Epithelial cell of esophagus (primary cell): Measurements from ENCODE around the gene DPP6.

Experiments
- DNase-seq: peaks from one replicate; pipeline ENCODE4 v3.0.0; 2010; ENCODE audit warnings: low read depth
- H3K4me3 ChIP-seq: 2 replicates; pipeline ENCODE4 v1.5.1; 2011; ENCODE audit warnings: mild to moderate bottlenecking, low read length, control low read depth
- TF ChIP-seq, protein P1 (sequence below): IDR thresholded peaks from 2 replicates; pipeline ENCODE4 v1.5.1; 2011; ENCODE audit warnings: low read depth, mild to moderate bottlenecking, low read length, control low read depth, inconsistent platforms; ENCODE audit not compliant: insufficient read depth; ENCODE audit errors: missing control alignments

DPP6 gene

DNA sequence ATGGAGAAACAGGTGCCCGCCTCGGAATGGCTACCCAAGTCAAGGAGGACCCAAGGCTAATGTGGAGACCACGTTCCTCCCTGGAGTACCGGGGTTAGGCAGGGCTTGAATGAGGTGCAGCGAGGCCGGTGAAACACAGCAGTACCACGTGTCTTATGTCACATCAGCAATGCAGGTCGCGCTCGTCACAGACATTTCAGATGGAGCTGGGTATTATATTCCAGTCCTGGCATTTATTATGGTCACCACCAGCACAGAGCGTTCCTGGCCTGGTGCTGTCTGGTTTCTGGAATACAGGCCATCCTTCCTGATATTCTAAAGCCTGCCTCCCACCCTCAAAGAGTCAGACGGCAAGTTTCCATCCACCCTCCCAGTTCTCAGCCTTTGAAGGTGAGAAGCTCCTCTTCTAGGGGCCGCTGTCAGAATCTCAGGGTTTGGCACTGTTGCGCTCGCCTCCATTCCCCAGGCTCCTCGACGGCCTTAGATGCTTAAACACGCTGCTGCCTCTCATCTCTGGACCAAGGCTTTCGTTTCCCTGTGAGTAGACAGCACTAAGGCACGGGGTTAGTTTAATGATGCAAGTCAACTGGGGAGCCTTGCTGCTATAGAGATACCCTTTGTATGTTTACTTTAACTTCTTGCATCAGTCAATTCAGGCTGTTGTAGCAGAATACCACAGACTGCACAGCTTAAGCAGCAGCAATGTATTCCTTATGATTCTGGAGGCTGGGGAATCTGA is 377.6 kb downstream of the DPP6 start:
- H3K4me3 ChIP-seq: no peak overlapping the region
- no peak for DNase-seq
- TF ChIP-seq, protein P1, sequence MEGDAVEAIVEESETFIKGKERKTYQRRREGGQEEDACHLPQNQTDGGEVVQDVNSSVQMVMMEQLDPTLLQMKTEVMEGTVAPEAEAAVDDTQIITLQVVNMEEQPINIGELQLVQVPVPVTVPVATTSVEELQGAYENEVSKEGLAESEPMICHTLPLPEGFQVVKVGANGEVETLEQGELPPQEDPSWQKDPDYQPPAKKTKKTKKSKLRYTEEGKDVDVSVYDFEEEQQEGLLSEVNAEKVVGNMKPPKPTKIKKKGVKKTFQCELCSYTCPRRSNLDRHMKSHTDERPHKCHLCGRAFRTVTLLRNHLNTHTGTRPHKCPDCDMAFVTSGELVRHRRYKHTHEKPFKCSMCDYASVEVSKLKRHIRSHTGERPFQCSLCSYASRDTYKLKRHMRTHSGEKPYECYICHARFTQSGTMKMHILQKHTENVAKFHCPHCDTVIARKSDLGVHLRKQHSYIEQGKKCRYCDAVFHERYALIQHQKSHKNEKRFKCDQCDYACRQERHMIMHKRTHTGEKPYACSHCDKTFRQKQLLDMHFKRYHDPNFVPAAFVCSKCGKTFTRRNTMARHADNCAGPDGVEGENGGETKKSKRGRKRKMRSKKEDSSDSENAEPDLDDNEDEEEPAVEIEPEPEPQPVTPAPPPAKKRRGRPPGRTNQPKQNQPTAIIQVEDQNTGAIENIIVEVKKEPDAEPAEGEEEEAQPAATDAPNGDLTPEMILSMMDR: no peak

- no peak overlapping the region for H3K4me3 ChIP-seq
- no peak for DNase-seq
- TF ChIP-seq, protein P1: no peak
Observed at GRCh38 chr7:154430640-154431039, 378.4 kb downstream of the DPP6 start.

- no peak for DNase-seq
- H3K4me3 ChIP-seq: no peak overlapping the region
- TF ChIP-seq, protein P1: no peak
Observed at GRCh38 chr7:154431045-154431444, 378.8 kb downstream of the DPP6 start.

GRCh38 chr7:154433632-154434598 is 381.7 kb downstream of the DPP6 start:
- TF ChIP-seq, protein P1: no peak
- no peak overlapping the region for H3K4me3 ChIP-seq
- no peak for DNase-seq

- no peak overlapping the region for H3K4me3 ChIP-seq
- DNase-seq: no peak
- TF ChIP-seq, protein P1: no peak
Observed at GRCh38 chr7:154436560-154436959, 384.4 kb downstream of the DPP6 start.

- TF ChIP-seq, protein P1: no peak
- H3K4me3 ChIP-seq: no peak overlapping the region
- no peak for DNase-seq
Observed at GRCh38 chr7:154437234-154437633, 385.0 kb downstream of the DPP6 start.
